Panc1 (cell line): Measurements from ENCODE around the gene IRF3.

Source experiments
- POLR2AphosphoS5 ChIP-seq: IDR thresholded peaks from 2 replicates; pipeline ENCODE4 v1.6.1; 2012; ENCODE audit warnings: mild to moderate bottlenecking, low read depth, low read length, moderate library complexity
- TF ChIP-seq, protein P1 (sequence below), 2 experiments: IDR thresholded peaks; 2 replicates each; pipeline ENCODE4 v1.6.1; 2011 to 2012; ENCODE audit warnings: low read depth in 2 of 2, control low read depth in 1 of 2, low read length in 1 of 2, mild to moderate bottlenecking in 1 of 2, moderate library complexity in 1 of 2; ENCODE audit not compliant: insufficient read depth in 1 of 2
- TF ChIP-seq, protein P2 (sequence below): fragments of 450-650 bp; IDR thresholded peaks from 2 replicates; pipeline ENCODE4 v1.5.1; 2017; ENCODE audit warnings: mild to moderate bottlenecking

- TF ChIP-seq, protein P1, sequence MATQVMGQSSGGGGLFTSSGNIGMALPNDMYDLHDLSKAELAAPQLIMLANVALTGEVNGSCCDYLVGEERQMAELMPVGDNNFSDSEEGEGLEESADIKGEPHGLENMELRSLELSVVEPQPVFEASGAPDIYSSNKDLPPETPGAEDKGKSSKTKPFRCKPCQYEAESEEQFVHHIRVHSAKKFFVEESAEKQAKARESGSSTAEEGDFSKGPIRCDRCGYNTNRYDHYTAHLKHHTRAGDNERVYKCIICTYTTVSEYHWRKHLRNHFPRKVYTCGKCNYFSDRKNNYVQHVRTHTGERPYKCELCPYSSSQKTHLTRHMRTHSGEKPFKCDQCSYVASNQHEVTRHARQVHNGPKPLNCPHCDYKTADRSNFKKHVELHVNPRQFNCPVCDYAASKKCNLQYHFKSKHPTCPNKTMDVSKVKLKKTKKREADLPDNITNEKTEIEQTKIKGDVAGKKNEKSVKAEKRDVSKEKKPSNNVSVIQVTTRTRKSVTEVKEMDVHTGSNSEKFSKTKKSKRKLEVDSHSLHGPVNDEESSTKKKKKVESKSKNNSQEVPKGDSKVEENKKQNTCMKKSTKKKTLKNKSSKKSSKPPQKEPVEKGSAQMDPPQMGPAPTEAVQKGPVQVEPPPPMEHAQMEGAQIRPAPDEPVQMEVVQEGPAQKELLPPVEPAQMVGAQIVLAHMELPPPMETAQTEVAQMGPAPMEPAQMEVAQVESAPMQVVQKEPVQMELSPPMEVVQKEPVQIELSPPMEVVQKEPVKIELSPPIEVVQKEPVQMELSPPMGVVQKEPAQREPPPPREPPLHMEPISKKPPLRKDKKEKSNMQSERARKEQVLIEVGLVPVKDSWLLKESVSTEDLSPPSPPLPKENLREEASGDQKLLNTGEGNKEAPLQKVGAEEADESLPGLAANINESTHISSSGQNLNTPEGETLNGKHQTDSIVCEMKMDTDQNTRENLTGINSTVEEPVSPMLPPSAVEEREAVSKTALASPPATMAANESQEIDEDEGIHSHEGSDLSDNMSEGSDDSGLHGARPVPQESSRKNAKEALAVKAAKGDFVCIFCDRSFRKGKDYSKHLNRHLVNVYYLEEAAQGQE (IDR thresholded peaks at IDR 0.05; ENCODE audit: insufficient read depth in 1 of 2, low read depth in 2 of 2, low read length in 1 of 2), result no peak
- TF ChIP-seq, protein P2, sequence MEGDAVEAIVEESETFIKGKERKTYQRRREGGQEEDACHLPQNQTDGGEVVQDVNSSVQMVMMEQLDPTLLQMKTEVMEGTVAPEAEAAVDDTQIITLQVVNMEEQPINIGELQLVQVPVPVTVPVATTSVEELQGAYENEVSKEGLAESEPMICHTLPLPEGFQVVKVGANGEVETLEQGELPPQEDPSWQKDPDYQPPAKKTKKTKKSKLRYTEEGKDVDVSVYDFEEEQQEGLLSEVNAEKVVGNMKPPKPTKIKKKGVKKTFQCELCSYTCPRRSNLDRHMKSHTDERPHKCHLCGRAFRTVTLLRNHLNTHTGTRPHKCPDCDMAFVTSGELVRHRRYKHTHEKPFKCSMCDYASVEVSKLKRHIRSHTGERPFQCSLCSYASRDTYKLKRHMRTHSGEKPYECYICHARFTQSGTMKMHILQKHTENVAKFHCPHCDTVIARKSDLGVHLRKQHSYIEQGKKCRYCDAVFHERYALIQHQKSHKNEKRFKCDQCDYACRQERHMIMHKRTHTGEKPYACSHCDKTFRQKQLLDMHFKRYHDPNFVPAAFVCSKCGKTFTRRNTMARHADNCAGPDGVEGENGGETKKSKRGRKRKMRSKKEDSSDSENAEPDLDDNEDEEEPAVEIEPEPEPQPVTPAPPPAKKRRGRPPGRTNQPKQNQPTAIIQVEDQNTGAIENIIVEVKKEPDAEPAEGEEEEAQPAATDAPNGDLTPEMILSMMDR, result no peak
- no peak for TF ChIP-seq POLR2AphosphoS5
These were observed 20.9 kb upstream of the IRF3 start for GRCh38 chr19:49686503-49687088.
